H9 (cell line): ENCODE results near the gene HLA-DPB1. TPM values are rescaled to one million over a fixed set of nuclear protein-coding genes. Genes with fewer than 3 reads are reported as not detected.

Source experiments
- DNase-seq: peaks from one replicate; pipeline ENCODE4 v3.0.0-alpha.2; 2017
- H2AFZ ChIP-seq: one replicate; pipeline ENCODE4 v1.6.1; 2013; ENCODE audit warnings: mild to moderate bottlenecking, low read length, control low read depth, moderate library complexity
- H2AK5ac ChIP-seq: 2 replicates; pipeline ENCODE4 v1.6.1; 2013; ENCODE audit warnings: low read length, control low read depth, mixed read lengths; ENCODE audit not compliant: insufficient read length
- H2BK120ac ChIP-seq: one replicate; pipeline ENCODE4 v1.6.1; 2013; ENCODE audit warnings: low read depth, mild to moderate bottlenecking, low read length, control low read depth, inconsistent platforms; ENCODE audit not compliant: poor library complexity, severe bottlenecking
- H2BK12ac ChIP-seq: 2 replicates; pipeline ENCODE4 v1.6.1; 2013; ENCODE audit warnings: low read length, control low read depth, mixed read lengths, low read depth; ENCODE audit not compliant: insufficient read length
- H2BK15ac ChIP-seq: 2 replicates; pipeline ENCODE4 v1.6.1; 2013; ENCODE audit warnings: low read depth, low read length, control low read depth
- H2BK20ac ChIP-seq: one replicate; pipeline ENCODE4 v1.6.1; 2013; ENCODE audit warnings: low read depth, mild to moderate bottlenecking, low read length, control low read depth, inconsistent platforms; ENCODE audit not compliant: poor library complexity, severe bottlenecking
- H2BK5ac ChIP-seq: 2 replicates; pipeline ENCODE4 v1.6.1; 2013; ENCODE audit warnings: low read length, control low read depth, mixed read lengths; ENCODE audit not compliant: insufficient read length
- H3K14ac ChIP-seq: 2 replicates; pipeline ENCODE4 v1.6.1; 2013; ENCODE audit warnings: low read length, control low read depth; ENCODE audit not compliant: insufficient read depth
- H3K18ac ChIP-seq: 2 replicates; pipeline ENCODE4 v1.6.1; 2013; ENCODE audit warnings: low read depth, mild to moderate bottlenecking, mixed read lengths, low read length, control low read depth; ENCODE audit not compliant: insufficient read length
- H3K23ac ChIP-seq: 2 replicates; pipeline ENCODE4 v1.6.1; 2013; ENCODE audit warnings: low read length, control low read depth, mixed read lengths, low read depth; ENCODE audit not compliant: insufficient read length
- H3K23me2 ChIP-seq: 2 replicates; pipeline ENCODE4 v1.6.1; 2013; ENCODE audit warnings: low read depth, mild to moderate bottlenecking, mixed read lengths, low read length, control low read depth; ENCODE audit not compliant: insufficient read length, poor library complexity, severe bottlenecking
- H3K27ac ChIP-seq: 2 replicates; pipeline ENCODE4 v1.5.1; 2013; ENCODE audit warnings: low read length, control low read depth, mixed read lengths, low read depth; ENCODE audit not compliant: insufficient read length
- H3K27me3 ChIP-seq: 2 replicates; pipeline ENCODE4 v1.6.1; 2013; ENCODE audit warnings: low read length, control low read depth, inconsistent platforms; ENCODE audit not compliant: insufficient read depth
- H3K4ac ChIP-seq: 2 replicates; pipeline ENCODE4 v1.6.1; 2013; ENCODE audit warnings: low read depth, mild to moderate bottlenecking, control low read depth, inconsistent platforms, low read length, moderate library complexity
- H3K4me1 ChIP-seq: 2 replicates; pipeline ENCODE4 v1.6.1; 2013; ENCODE audit warnings: low read length, control low read depth, inconsistent platforms; ENCODE audit not compliant: insufficient read depth
- H3K4me2 ChIP-seq: 2 replicates; pipeline ENCODE4 v1.6.1; 2013; ENCODE audit warnings: low read length, control low read depth, mixed read lengths; ENCODE audit not compliant: insufficient read length, insufficient read depth
- H3K56ac ChIP-seq: 2 replicates; pipeline ENCODE4 v1.6.1; 2013; ENCODE audit warnings: low read depth, mild to moderate bottlenecking, mixed read lengths, low read length, control low read depth; ENCODE audit not compliant: insufficient read length
- H3K79me1 ChIP-seq: 2 replicates; pipeline ENCODE4 v1.6.1; 2013; ENCODE audit warnings: low read depth, mild to moderate bottlenecking, moderate library complexity, low read length, control low read depth, inconsistent platforms; ENCODE audit not compliant: insufficient read depth, poor library complexity, severe bottlenecking
- H3K79me2 ChIP-seq: 2 replicates; pipeline ENCODE4 v1.6.1; 2013; ENCODE audit warnings: low read length, control low read depth, inconsistent platforms; ENCODE audit not compliant: insufficient read depth
- H3K9ac ChIP-seq: 2 replicates; pipeline ENCODE4 v1.6.1; 2013; ENCODE audit warnings: low read length, control low read depth, mixed read lengths; ENCODE audit not compliant: insufficient read length; ENCODE audit errors: extremely low read depth
- H3K9me3 ChIP-seq: one replicate; pipeline ENCODE4 v1.6.1; 2013; ENCODE audit warnings: low read depth, low read length, inconsistent platforms; ENCODE audit not compliant: control insufficient read depth
- H3T11ph ChIP-seq: one replicate; pipeline ENCODE4 v1.6.1; 2013; ENCODE audit warnings: mild to moderate bottlenecking, low read length, control low read depth, inconsistent platforms
- H4K20me1 ChIP-seq: one replicate; pipeline ENCODE4 v1.6.1; 2013; ENCODE audit not compliant: control insufficient read depth, insufficient read length, insufficient read depth
- H4K5ac ChIP-seq: 2 replicates; pipeline ENCODE4 v1.6.1; 2013; ENCODE audit warnings: low read depth, mild to moderate bottlenecking, mixed read lengths, low read length, control low read depth; ENCODE audit not compliant: insufficient read length
- H4K8ac ChIP-seq: replicated peaks from 2 replicates; pipeline ENCODE4 v1.6.1; 2013; ENCODE audit warnings: low read length, control low read depth, mixed read lengths, low read depth; ENCODE audit not compliant: insufficient read length
- H4K91ac ChIP-seq: 2 replicates; pipeline ENCODE4 v1.6.1; 2013; ENCODE audit warnings: low read depth, mild to moderate bottlenecking, moderate library complexity, mixed read lengths, low read length, control low read depth; ENCODE audit not compliant: insufficient read length
- H3K27ac Mint-ChIP-seq, 3 experiments: 2 replicates in 2 of 3; 3 replicates in 1 of 3; pipeline ENCODE4 v1.8.0; 2020 to 2021; ENCODE audit warnings: mixed read lengths in 3 of 3, mild to moderate bottlenecking in 1 of 3, moderate library complexity in 1 of 3
- H3K27me3 Mint-ChIP-seq: 2 replicates; pipeline ENCODE4 v1.8.0; 2021; ENCODE audit warnings: low read depth, mild to moderate bottlenecking, moderate library complexity, mixed read lengths
- H3K36me3 Mint-ChIP-seq, 3 experiments: 2 replicates in 2 of 3; 3 replicates in 1 of 3; pipeline ENCODE4 v1.8.0; 2020 to 2021; ENCODE audit warnings: low read depth in 3 of 3, mixed read lengths in 3 of 3; ENCODE audit not compliant: insufficient read depth in 1 of 3
- H3K4me1 Mint-ChIP-seq, 2 experiments: 2 replicates each; pipeline ENCODE4 v1.8.0; 2020; ENCODE audit warnings: mixed read lengths in 2 of 2
- H3K4me3 Mint-ChIP-seq, 2 experiments: 2 replicates in 1 of 2; 3 replicates in 1 of 2; pipeline ENCODE4 v1.8.0; 2020 to 2021; ENCODE audit warnings: mild to moderate bottlenecking in 2 of 2, mixed read lengths in 2 of 2, moderate library complexity in 1 of 2
- H3K9me3 Mint-ChIP-seq, 2 experiments: 2 replicates in 1 of 2; 3 replicates in 1 of 2; pipeline ENCODE4 v1.8.0; 2020; ENCODE audit warnings: mild to moderate bottlenecking in 2 of 2, mixed read lengths in 2 of 2, moderate library complexity in 1 of 2
- CTCF ChIP-seq: fragments of 200-600 bp; sonication (generic); conservative IDR thresholded peaks from 3 replicates; pipeline ENCODE4 v1.8.0; 2021; ENCODE audit warnings: antibody characterized with exemption, mild to moderate bottlenecking
- WGBS: extraction: QIAGEN DNeasy Blood & Tissue Kit; methylation state at CpG from one replicate; pipeline ENCODE4 v1.1.7; 2013; ENCODE audit warnings: missing lambda C conversion rate, low lambda C conversion rate, mixed read lengths; ENCODE audit not compliant: insufficient read length; ENCODE audit errors: extremely low coverage; 5-methylcytosine and 5-hydroxymethylcytosine counted together
- total RNA-seq: library from RNA; stranded (reverse); gene quantifications from 2 replicates; pipeline ENCODE4 v1.2.1, GENCODE V29; 2021

The HLA-DPB1 gene
- total RNA-seq, 1 experiment from 2014 or later, result 23.6 TPM

- no peak overlapping the region for H2BK20ac ChIP-seq
- H4K5ac ChIP-seq, result no peak overlapping the region
- H3K27ac ChIP-seq, result no peak overlapping the region
- H3K9ac ChIP-seq, result no peak overlapping the region
- no peak overlapping the region for H3T11ph ChIP-seq
- no peak overlapping the region for H2AFZ ChIP-seq
- peaks cover 0 to 6% of the 10 kb centered on the region in 2 experiments; a peak in 2 of 5 replicates for H3K9me3 Mint-ChIP-seq
- H3K4me3 Mint-ChIP-seq, result peak overlapping the region; percentile 94 to 95
- peaks cover 26 to 29% of the 10 kb centered on the region in 2 experiments for H3K4me1 Mint-ChIP-seq
- no peaks in the 10 kb centered on the region for H3K9me3 ChIP-seq
- no peak overlapping the region for H4K8ac ChIP-seq
- TF ChIP-seq CTCF, result no peak
- DNase-seq, result no peak
- H3K27ac Mint-ChIP-seq, result peak overlapping the region in 2 of 3 experiments; percentile 5 to 96; a peak in 2 of 7 replicates
- no peaks in the 10 kb centered on the region for H3K79me2 ChIP-seq
- WGBS, result no CpG with 5 or more reads among the region's 16 CpGs
- no peaks in the 10 kb centered on the region; the same call in 1 of the 2 replicates for H3K27me3 ChIP-seq
- no peak overlapping the region for H2AK5ac ChIP-seq
- peak overlapping the region; percentile 5; the same call in 1 of the 2 replicates for H3K14ac ChIP-seq
- no peak overlapping the region for H4K91ac ChIP-seq
- no peak overlapping the region for H2BK15ac ChIP-seq
- H3K4ac ChIP-seq, result no peak overlapping the region
- H3K18ac ChIP-seq, result no peak overlapping the region
- peaks cover 11% of the 10 kb centered on the region for H3K23me2 ChIP-seq
- H3K4me1 ChIP-seq, result peaks cover 5% of the 10 kb centered on the region; the same call in 1 of the 2 replicates
- H3K36me3 Mint-ChIP-seq, result peaks cover 9 to 38% (median 21%) of the 10 kb centered on the region in 3 experiments; a peak in 6 of 7 replicates
- peaks cover 15% of the 10 kb centered on the region for H3K27me3 Mint-ChIP-seq
- no peaks in the 10 kb centered on the region for H4K20me1 ChIP-seq
- no peak overlapping the region for H2BK120ac ChIP-seq
- no peak overlapping the region for H3K23ac ChIP-seq
- H3K4me2 ChIP-seq, result peak overlapping the region; percentile 82
- H3K79me1 ChIP-seq, result no peaks in the 10 kb centered on the region
- no peak overlapping the region for H2BK12ac ChIP-seq
- no peak overlapping the region for H2BK5ac ChIP-seq
- no peak overlapping the region for H3K56ac ChIP-seq
Observed at GRCh38 chr6:33081098-33081824, 5.5 kb downstream of the HLA-DPB1 start.
